ENCODE results near the gene C1QTNF8. TPM values are rescaled to one million over a fixed set of nuclear protein-coding genes. Genes with fewer than 3 reads are reported as not detected.

C1QTNF8 gene
- total and polyA plus RNA-seq, 4 donors, result 0.08 to 0.74 TPM; not detected in 2

GRCh38 chr16:1070084-1070863 is 25.8 kb downstream of the C1QTNF8 start:
- H3K27ac ChIP-seq (ENCODE audit: low read depth in 1 of 2, low read length in 1 of 2), result no peak overlapping the region
- no peaks in the 10 kb centered on the region for H3K4me1 ChIP-seq (ENCODE audit: control insufficient read depth in 5 of 5, insufficient read depth in 5 of 5, low read length in 5 of 5)
- H3K9ac ChIP-seq (ENCODE audit: insufficient read depth in 1 of 2, low read length in 2 of 2), result no peak overlapping the region
- 18 to 26% methylated on average over 32 of the region's 32 CpGs for WGBS, 2 donors
- H3K9me3 ChIP-seq (ENCODE audit: control insufficient read depth in 4 of 4, insufficient read depth in 3 of 4, low read length in 3 of 4), result peaks cover 0 to 3% (median 0%) of the 10 kb centered on the region in 4 donors
- no peak for TF ChIP-seq CTCF (IDR thresholded peaks at IDR 0.05; ENCODE audit: control extremely low read depth, extremely low read depth)
- H3K27me3 ChIP-seq (ENCODE audit: control insufficient read depth in 3 of 3, insufficient read depth in 3 of 3, low read length in 2 of 3), result peaks cover 23 to 63% (median 39%) of the 10 kb centered on the region in 3 donors
- no peaks in the 10 kb centered on the region for H3K36me3 ChIP-seq (ENCODE audit: control insufficient read depth in 4 of 4, insufficient read depth in 4 of 4, low read length in 4 of 4)
- ATAC-seq (ENCODE audit: insufficient read depth, low FRiP score) (no peak), DNase-seq (no peak)
- H3K4me3 ChIP-seq, result no peak overlapping the region

GRCh38 chr16:1069154-1069553 is 26.9 kb downstream of the C1QTNF8 start:
- Histone ChIP-seq H3K27ac (ENCODE audit: low read depth in 1 of 2, low read length in 1 of 2) (no peak overlapping the region), H3K9me3 (ENCODE audit: control insufficient read depth in 4 of 4, insufficient read depth in 3 of 4, low read length in 3 of 4) (peaks cover 0 to 3% (median 0%) of the 10 kb centered on the region in 4 donors), H3K4me3 (no peak overlapping the region), H3K36me3 (ENCODE audit: control insufficient read depth in 4 of 4, insufficient read depth in 4 of 4, low read length in 4 of 4) (no peaks in the 10 kb centered on the region), H3K4me1 (ENCODE audit: control insufficient read depth in 5 of 5, insufficient read depth in 5 of 5, low read length in 5 of 5) (no peaks in the 10 kb centered on the region), H3K27me3 (ENCODE audit: control insufficient read depth in 3 of 3, insufficient read depth in 3 of 3, low read length in 2 of 3) (peaks cover 19 to 64% (median 41%) of the 10 kb centered on the region in 3 donors), H3K9ac (ENCODE audit: insufficient read depth in 1 of 2, low read length in 2 of 2) (no peak overlapping the region)
- ATAC-seq (ENCODE audit: insufficient read depth, low FRiP score) (no peak), DNase-seq (no peak)
- TF ChIP-seq CTCF (IDR thresholded peaks at IDR 0.05; ENCODE audit: control extremely low read depth, extremely low read depth), result no peak
- WGBS, 2 donors, result 89 to 90% methylated on average over 7 of the region's 7 CpGs

GRCh38 chr16:1068451-1068850 is 27.6 kb downstream of the C1QTNF8 start:
- Histone ChIP-seq H3K9me3 (ENCODE audit: control insufficient read depth in 4 of 4, insufficient read depth in 3 of 4, low read length in 3 of 4) (peaks cover 0 to 3% (median 0%) of the 10 kb centered on the region in 4 donors), H3K9ac (ENCODE audit: insufficient read depth in 1 of 2, low read length in 2 of 2) (no peak overlapping the region), H3K27me3 (ENCODE audit: control insufficient read depth in 3 of 3, insufficient read depth in 3 of 3, low read length in 2 of 3) (peaks cover 19 to 59% (median 35%) of the 10 kb centered on the region in 3 donors), H3K27ac (ENCODE audit: low read depth in 1 of 2, low read length in 1 of 2) (no peak overlapping the region), H3K4me1 (ENCODE audit: control insufficient read depth in 5 of 5, insufficient read depth in 5 of 5, low read length in 5 of 5) (no peaks in the 10 kb centered on the region), H3K36me3 (ENCODE audit: control insufficient read depth in 4 of 4, insufficient read depth in 4 of 4, low read length in 4 of 4) (no peaks in the 10 kb centered on the region), H3K4me3 (no peak overlapping the region)
- no peak for TF ChIP-seq CTCF (IDR thresholded peaks at IDR 0.05; ENCODE audit: control extremely low read depth, extremely low read depth)
- DNase-seq (no peak), ATAC-seq (ENCODE audit: insufficient read depth, low FRiP score) (no peak)
- 73 to 78% methylated on average over 18 of the region's 18 CpGs for WGBS, 2 donors
